ENCODE measurements around the gene CYP2A13. TPM values are rescaled to one million over a fixed set of nuclear protein-coding genes. Genes with fewer than 3 reads are reported as not detected.

Gene CYP2A13
- total RNA-seq: not detected in 2 replicates

DNA sequence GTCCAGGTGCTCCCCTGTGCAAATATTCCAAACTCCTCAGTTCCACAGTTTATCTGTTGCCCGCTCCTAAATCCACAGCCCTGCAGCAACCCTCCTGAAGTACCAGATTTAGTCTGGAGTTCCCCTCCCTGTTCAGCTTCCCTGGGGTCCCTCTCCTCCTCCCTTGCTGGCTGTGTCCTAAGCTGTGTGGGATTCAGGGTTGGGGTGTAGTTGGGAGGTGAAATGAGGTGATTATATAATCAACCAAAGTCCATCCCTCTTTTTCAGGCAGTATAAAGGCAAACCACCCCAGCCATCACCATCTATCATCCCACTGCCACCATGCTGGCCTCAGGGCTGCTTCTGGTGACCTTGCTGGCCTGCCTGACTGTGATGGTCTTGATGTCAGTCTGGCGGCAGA, at the start of gene CYP2A13:
Gene CYP2A13 (plus strand): TSS at position 301 of the 400 bp plus-strand sequence. CDS start 21 bp downstream, at position 322.

DNA sequence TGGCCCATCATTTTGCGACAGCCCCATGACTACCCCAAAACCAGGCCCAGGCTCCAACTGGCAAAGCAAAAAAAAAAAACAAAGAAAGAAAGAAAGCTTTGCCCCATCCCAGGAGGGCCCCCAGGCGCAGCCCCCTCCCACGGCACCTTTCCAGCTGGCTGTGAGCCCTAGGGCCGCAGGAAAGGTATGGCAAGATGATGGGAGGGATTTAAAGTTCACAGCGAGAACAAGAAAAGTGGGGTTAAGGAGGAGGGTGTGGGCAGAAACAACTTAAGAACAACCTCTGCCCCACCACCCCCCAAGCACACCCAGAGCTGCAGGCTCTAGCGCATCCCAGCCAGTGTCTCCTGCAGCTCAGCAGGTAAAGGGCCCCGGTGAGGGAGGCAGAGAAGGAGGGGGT, 25.9 kb downstream of the CYP2A13 start, which contains the start of gene CYP2F1:
Gene CYP2F1 (plus strand): TSS at position 301 of the 400 bp plus-strand sequence. CDS start 1,757 bp downstream, outside the sequence.

Other genes starting within 250 kb of the CYP2A13 start
- gene CYP2A6, start 238.0 kb upstream of the CYP2A13 start, total RNA-seq: not detected in 2 replicates
- gene CYP2A7, start 206.2 kb upstream of the CYP2A13 start, total RNA-seq: not detected in 2 replicates
- not detected in 2 replicates for gene CYP2B6, start 97.2 kb upstream of the CYP2A13 start, total RNA-seq
- not detected in 2 replicates for gene CYP2F1, start 26.0 kb downstream of the CYP2A13 start, total RNA-seq
- gene CYP2S1, start 104.8 kb downstream of the CYP2A13 start, total RNA-seq: under 0.01 and 1.2 TPM in 2 replicates
- 142 and 144 TPM in 2 replicates for gene AXL, start 130.8 kb downstream of the CYP2A13 start, total RNA-seq
- 126 and 129 TPM in 2 replicates for gene HNRNPUL1, start 175.9 kb downstream of the CYP2A13 start, total RNA-seq
- 8.4 and 8.7 TPM in 2 replicates for gene CCDC97, start 221.7 kb downstream of the CYP2A13 start, total RNA-seq